Measurements from ENCODE around the gene HGF. TPM values are rescaled to one million over a fixed set of nuclear protein-coding genes. Genes with fewer than 3 reads are reported as not detected.

HGF gene
- total and polyA plus RNA-seq, 2 of the 13 experiments (the other 11 are each of a cell fraction or from before 2014, with no cell fraction given), result not detected

- TF ChIP-seq CEBPZ (IDR thresholded peaks at IDR 0.05; ENCODE audit: low read length) (no peak), KLF6 (CRISPR knock-in tag; IDR thresholded peaks at IDR 0.05) (no peak), HMG20A (CRISPR knock-in tag; IDR thresholded peaks at IDR 0.05; ENCODE audit: borderline replicate concordance) (no peak), CCAR2 (optimal IDR thresholded peaks at IDR 0.05; ENCODE audit: low read depth, low read length) (no peak)
Observed at GRCh38 chr7:81693894-81694293, 76.0 kb downstream of the HGF start (continued).

- FAIRE-seq (no peak), DNase-seq (ENCODE audit: low spot score) (no peak), ATAC-seq (no peak)
- WGBS (ENCODE audit: low lambda C conversion rate), result 0% methylated on average over 2 of the region's 2 CpGs
- ChIA-PET CTCF (ENCODE audit: low intra/inter-chr PET ratio, low total read pairs) (no interaction called here), POLR2A (no interaction called here)
- BruUV-seq (replicated peaks), result no TSS peak
- Histone ChIP-seq H3K27me3 (ENCODE audit: control insufficient read depth in 1 of 2, insufficient read depth in 2 of 2, low read length in 2 of 2) (no peaks in the 10 kb centered on the region), H4K20me1 (ENCODE audit: insufficient read depth, low read length) (no peaks in the 10 kb centered on the region), H3K79me2 (ENCODE audit: insufficient read depth, low read length) (no peaks in the 10 kb centered on the region), H3K4me3 (replicated peaks in 1 of 3; ENCODE audit: insufficient read depth in 1 of 3, low read depth in 2 of 3, low read length in 3 of 3) (no peak overlapping the region), H2AFZ (ENCODE audit: low read length) (no peak overlapping the region), H3K36me3 (replicated peaks in 1 of 2; ENCODE audit: control insufficient read depth in 1 of 2, insufficient read depth in 2 of 2, low read length in 2 of 2) (no peaks in the 10 kb centered on the region), H3K4me2 (ENCODE audit: low read depth, low read length) (no peak overlapping the region), H3K9ac (ENCODE audit: insufficient read depth, low read depth, low read length) (no peak overlapping the region), H3K27ac (ENCODE audit: extremely low read length, insufficient read depth, low read length) (no peak overlapping the region), H3K9me3 (ENCODE audit: low read length) (no peaks in the 10 kb centered on the region), H3K4me1 (ENCODE audit: insufficient read depth, low read length) (no peaks in the 10 kb centered on the region)
- in situ Hi-C loops (cut with HindIII; ENCODE audit: extremely low pct_ligation_motif_present, low pct_unique_long_range_greater_than_20kb), result no loop called here
- intact Hi-C loops (cut with micrococcal nuclease; ENCODE audit: unreplicated experiment), result no loop called here
- TF ChIP-seq RFX1 (IDR thresholded peaks at IDR 0.05) (no peak), ZNF34 (CRISPR knock-in tag; IDR thresholded peaks at IDR 0.05; ENCODE audit: borderline replicate concordance) (no peak), ZBTB33 (CRISPR knock-in tag; IDR thresholded peaks at IDR 0.05) (no peak), TOPORS (CRISPR knock-in tag; IDR thresholded peaks at IDR 0.05) (no peak), ZNF644 (CRISPR knock-in tag; IDR thresholded peaks at IDR 0.05; ENCODE audit: low read depth) (no peak), CEBPZ (IDR thresholded peaks at IDR 0.05; ENCODE audit: low read length) (no peak), SATB2 (CRISPR knock-in tag; IDR thresholded peaks at IDR 0.05) (no peak), ZNF770 (CRISPR knock-in tag; IDR thresholded peaks at IDR 0.05) (no peak), ELF1 (CRISPR knock-in tag; IDR thresholded peaks at IDR 0.05) (no peak), TCF7 (IDR thresholded peaks at IDR 0.05; ENCODE audit: low read depth) (no peak), ZNF563 (CRISPR knock-in tag; IDR thresholded peaks at IDR 0.05) (no peak)
Observed at GRCh38 chr7:81693080-81693479, 76.8 kb downstream of the HGF start.

All from HepG2 (cell line).